ENCODE results near the gene CAVIN1. TPM values are rescaled to one million over a fixed set of nuclear protein-coding genes. Genes with fewer than 3 reads are reported as not detected.
A peak's percentile ranks its signal among the peaks of the same experiment; 100 is the strongest.
"Not testable (repeated sequence)": the region's sequence is repeated elsewhere in the genome, so short reads cannot be mapped to it uniquely, and the experiment has no call there.

CAVIN1 gene
- total RNA-seq, result 1 to 10 TPM; 1.7 to 2.0 TPM

- H3K9me3 Mint-ChIP-seq (ENCODE audit: insufficient read depth), result no peaks in the 10 kb centered on the region
- POLR2A ChIA-PET, result interaction anchor here (1.4 kb wide), 1 partner anchor 98 kb away, joined by 3 read pairs; no protein-coding TSS in a partner anchor
- H3K27me3 Mint-ChIP-seq (ENCODE audit: low read depth), result peaks cover 47% of the 10 kb centered on the region
- peaks cover 14% of the 10 kb centered on the region for H3K4me1 Mint-ChIP-seq (ENCODE audit: low read depth)
- CTCF ChIA-PET, result interaction anchor here (0.6 to 1.9 kb wide), 11 partner anchors 10 to 131 kb away, joined by 3 to 10 read pairs (median 5); no protein-coding TSS in a partner anchor
- H3K27ac Mint-ChIP-seq, result no peak within 1 kb of the TSS
- DNase-seq, result peak; percentile 33
- ATAC-seq, result peak; percentile 53
- peak within 1 kb of the TSS; percentile 68 for H3K4me3 Mint-ChIP-seq
- H3K36me3 Mint-ChIP-seq (ENCODE audit: low read depth), result no peaks in the 10 kb centered on the region
Observed at GRCh38 chr17:42422958-42423712, at the start of gene CAVIN1. TSS of gene CAVIN1 (minus strand) at chr17:42423256. CDS start at chr17:42423097, 159 bp downstream.

- Mint-ChIP-seq H3K27ac (no peak overlapping the region), H3K4me1 (ENCODE audit: low read depth) (no peaks in the 10 kb centered on the region)
- no peak for ATAC-seq
Observed at GRCh38 chr17:42467889-42468288, 44.8 kb upstream of the CAVIN1 start.

GRCh38 chr17:42463976-42464400 lies 40.9 kb upstream of the CAVIN1 start:
- ChIA-PET POLR2A (no interaction called here), CTCF (interaction anchor here (1.3 to 1.5 kb wide), 3 partner anchors 22 to 63 kb away, joined by 3 to 4 read pairs (median 4); no protein-coding TSS in a partner anchor)
- DNase-seq (no peak), ATAC-seq (no peak)
- peaks cover 16% of the 10 kb centered on the region for H3K4me1 Mint-ChIP-seq (ENCODE audit: low read depth)
- no peaks in the 10 kb centered on the region for H3K36me3 Mint-ChIP-seq (ENCODE audit: low read depth)
- H3K27me3 Mint-ChIP-seq (ENCODE audit: low read depth), result peaks cover 13% of the 10 kb centered on the region
- H3K27ac Mint-ChIP-seq, result no peak overlapping the region
- H3K4me3 Mint-ChIP-seq, result no peak overlapping the region
- H3K9me3 Mint-ChIP-seq (ENCODE audit: insufficient read depth), result no peaks in the 10 kb centered on the region

More at GRCh38 chr17:42467889-42468288, 44.8 kb upstream of the CAVIN1 start:
- Mint-ChIP-seq H3K4me3 (no peak overlapping the region), H3K36me3 (ENCODE audit: low read depth) (no peaks in the 10 kb centered on the region), H3K27me3 (ENCODE audit: low read depth) (peaks cover 6% of the 10 kb centered on the region), H3K9me3 (ENCODE audit: insufficient read depth) (no peaks in the 10 kb centered on the region)
- CTCF ChIA-PET, result no interaction called here
- POLR2A ChIA-PET, result interaction anchor here (0.5 kb wide), 1 partner anchor 36 kb away, joined by 3 read pairs; no protein-coding TSS in a partner anchor
- no peak for DNase-seq

GRCh38 chr17:42460371-42460770 lies 37.3 kb upstream of the CAVIN1 start:
- Mint-ChIP-seq H3K27me3 (ENCODE audit: low read depth) (peaks cover 14% of the 10 kb centered on the region), H3K36me3 (ENCODE audit: low read depth) (no peaks in the 10 kb centered on the region), H3K4me3 (no peak overlapping the region), H3K27ac (no peak overlapping the region), H3K9me3 (ENCODE audit: insufficient read depth) (no peaks in the 10 kb centered on the region), H3K4me1 (ENCODE audit: low read depth) (peaks cover 41% of the 10 kb centered on the region)
- POLR2A ChIA-PET, result interaction anchor here (0.5 kb wide), 1 partner anchor 21 kb away, joined by 3 read pairs; no protein-coding TSS in a partner anchor
- DNase-seq (no peak), ATAC-seq (no peak)
- CTCF ChIA-PET, result interaction anchor here (0.6 to 2.6 kb wide), 3 partner anchors 19 to 58 kb away, joined by 3 to 8 read pairs (median 6); no protein-coding TSS in a partner anchor

GRCh38 chr17:42459801-42460281 lies 36.8 kb upstream of the CAVIN1 start:
- H3K9me3 Mint-ChIP-seq (ENCODE audit: insufficient read depth), result no peaks in the 10 kb centered on the region
- H3K27me3 Mint-ChIP-seq (ENCODE audit: low read depth), result peaks cover 14% of the 10 kb centered on the region
- DNase-seq (peak; percentile 54), ATAC-seq (peak; percentile 40)
- H3K4me1 Mint-ChIP-seq (ENCODE audit: low read depth), result peaks cover 41% of the 10 kb centered on the region
- H3K36me3 Mint-ChIP-seq (ENCODE audit: low read depth), result no peaks in the 10 kb centered on the region
- ChIA-PET CTCF (interaction anchor here (0.6 to 2.6 kb wide), 5 partner anchors 18 to 147 kb away, joined by 3 to 8 read pairs (median 3); no protein-coding TSS in a partner anchor), POLR2A (interaction anchor here (0.5 kb wide), 1 partner anchor 22 kb away, joined by 3 read pairs; no protein-coding TSS in a partner anchor)
- H3K4me3 Mint-ChIP-seq, result no peak overlapping the region
- H3K27ac Mint-ChIP-seq, result no peak overlapping the region

GRCh38 chr17:42459256-42459800 lies 36.3 kb upstream of the CAVIN1 start:
- Mint-ChIP-seq H3K27me3 (ENCODE audit: low read depth) (peaks cover 14% of the 10 kb centered on the region), H3K4me1 (ENCODE audit: low read depth) (peaks cover 41% of the 10 kb centered on the region), H3K27ac (no peak overlapping the region), H3K4me3 (peak overlapping the region; percentile 79), H3K36me3 (ENCODE audit: low read depth) (no peaks in the 10 kb centered on the region), H3K9me3 (ENCODE audit: insufficient read depth) (no peaks in the 10 kb centered on the region)
- ATAC-seq, result no peak
- ChIA-PET CTCF (interaction anchor here (0.7 to 2.6 kb wide), 4 partner anchors 18 to 147 kb away, joined by 3 to 8 read pairs (median 4); no protein-coding TSS in a partner anchor), POLR2A (no interaction called here)
- no peak for DNase-seq

- peaks cover 16% of the 10 kb centered on the region for H3K27me3 Mint-ChIP-seq (ENCODE audit: low read depth)
- peak within 1 kb of the TSS; percentile 79 for H3K4me3 Mint-ChIP-seq
- no peaks in the 10 kb centered on the region for H3K36me3 Mint-ChIP-seq (ENCODE audit: low read depth)
- CTCF ChIA-PET, result interaction anchor here (2.6 kb wide), 1 partner anchor 53 kb away, joined by 8 read pairs; no protein-coding TSS in a partner anchor
- POLR2A ChIA-PET, result interaction anchor here (0.9 kb wide), 1 partner anchor 32 kb away, joined by 7 read pairs; no protein-coding TSS in a partner anchor
- peak; percentile 91 for DNase-seq
- peak within 1 kb of the TSS; percentile 66 for H3K27ac Mint-ChIP-seq
- peaks cover 41% of the 10 kb centered on the region for H3K4me1 Mint-ChIP-seq (ENCODE audit: low read depth)
- H3K9me3 Mint-ChIP-seq (ENCODE audit: insufficient read depth), result no peaks in the 10 kb centered on the region
- ATAC-seq, result peak; percentile 88
Observed at GRCh38 chr17:42458497-42459255, 35.6 kb upstream of the CAVIN1 start, which contains the start of gene ATP6V0A1. TSS of gene ATP6V0A1 (plus strand) at chr17:42458878. CDS start at chr17:42460895, 2,017 bp downstream.

- peak overlapping the region; percentile 0 for H3K27ac Mint-ChIP-seq
- H3K9me3 Mint-ChIP-seq (ENCODE audit: insufficient read depth), result no peaks in the 10 kb centered on the region
- no peaks in the 10 kb centered on the region for H3K36me3 Mint-ChIP-seq (ENCODE audit: low read depth)
- H3K4me1 Mint-ChIP-seq (ENCODE audit: low read depth), result peaks cover 41% of the 10 kb centered on the region
- POLR2A ChIA-PET, result interaction anchor here (0.5 to 1.2 kb wide), 3 partner anchors 24 to 169 kb away, joined by 3 to 7 read pairs (median 5); partner anchors contain the start of gene STAT5A
- peaks cover 22% of the 10 kb centered on the region for H3K27me3 Mint-ChIP-seq (ENCODE audit: low read depth)
- CTCF ChIA-PET, result interaction anchor here (1.1 to 1.8 kb wide), 7 partner anchors 17 to 121 kb away, joined by 3 to 8 read pairs (median 4); partner anchors contain the start of gene PSMC3IP
- DNase-seq (no peak), ATAC-seq (no peak)
- peak overlapping the region; percentile 56 for H3K4me3 Mint-ChIP-seq
Observed at GRCh38 chr17:42457107-42457792, 34.2 kb upstream of the CAVIN1 start.

GRCh38 chr17:42456223-42457106 lies 33.4 kb upstream of the CAVIN1 start:
- POLR2A ChIA-PET, result interaction anchor here (0.5 to 1.2 kb wide), 3 partner anchors 25 to 168 kb away, joined by 3 to 5 read pairs (median 4); partner anchors contain the start of gene STAT5A
- Mint-ChIP-seq H3K4me1 (ENCODE audit: low read depth) (peaks cover 41% of the 10 kb centered on the region), H3K27me3 (ENCODE audit: low read depth) (peaks cover 22% of the 10 kb centered on the region), H3K4me3 (peak overlapping the region; percentile 56), H3K36me3 (ENCODE audit: low read depth) (no peaks in the 10 kb centered on the region), H3K9me3 (ENCODE audit: insufficient read depth) (no peaks in the 10 kb centered on the region), H3K27ac (peak overlapping the region; percentile 0)
- CTCF ChIA-PET, result interaction anchor here (0.7 to 1.8 kb wide), 10 partner anchors 16 to 143 kb away, joined by 3 to 8 read pairs (median 4); partner anchors contain the start of gene PSMC3IP
- ATAC-seq (peak; percentile 29), DNase-seq (peak; percentile 31)

- H3K27ac Mint-ChIP-seq; H3K36me3 Mint-ChIP-seq (ENCODE audit: low read depth); H3K9me3 Mint-ChIP-seq (ENCODE audit: insufficient read depth); POLR2A ChIA-PET; H3K4me3 Mint-ChIP-seq; CTCF ChIA-PET; DNase-seq; ATAC-seq: not testable (repeated sequence)
- Mint-ChIP-seq H3K4me1 (ENCODE audit: low read depth) (peaks cover 35% of the 10 kb centered on the region), H3K27me3 (ENCODE audit: low read depth) (peaks cover 20% of the 10 kb centered on the region)
Observed at GRCh38 chr17:42454987-42455386, 31.9 kb upstream of the CAVIN1 start.

Measured in activated CD8-positive, alpha-beta T cell treated with anti-CD3 and anti-CD28 coated beads, Interleukin-2, amount 10 ng/mL, durations not matched to agents 7 days and 5 days (primary cell).